ENCODE data around the gene DCUN1D3. TPM values are rescaled to one million over a fixed set of nuclear protein-coding genes. Genes with fewer than 3 reads are reported as not detected.

The DCUN1D3 gene
- total and polyA plus RNA-seq, 12 donors, result 7.2 to 47.2 (median 24.5) TPM

- WGBS, 4 donors, result 87 to 91% (median 89%) methylated on average over 4 of the region's 4 CpGs
- intact Hi-C loops (cut with DNase I), result no loop called here
Measured at GRCh38 chr16:20821682-20822081, 78.5 kb downstream of the DCUN1D3 start.

GRCh38 chr16:20818929-20819585, 81.1 kb downstream of the DCUN1D3 start:
- Histone ChIP-seq H3K27me3 (no peaks in the 10 kb centered on the region), H3K36me3 (replicated peaks in 1 of 2) (peaks cover 0 to 21% of the 10 kb centered on the region in 2 donors), H3K27ac (no peak overlapping the region), H3K4me1 (replicated peaks in 1 of 2) (no peaks in the 10 kb centered on the region), H3K9me3 (replicated peaks in 1 of 3) (no peaks in the 10 kb centered on the region), H3K4me3 (no peak overlapping the region)
- DNase-seq, result no peak
- TF ChIP-seq CTCF (IDR thresholded peaks at IDR 0.05) (no peak), POLR2A (IDR thresholded peaks at IDR 0.05) (no peak)
- WGBS, 4 donors, result 97 to 100% (median 99%) methylated on average over 4 of the region's 4 CpGs
- intact Hi-C loops (cut with DNase I), result no loop called here

More at GRCh38 chr16:20821682-20822081, 78.5 kb downstream of the DCUN1D3 start:
- TF ChIP-seq POLR2A (IDR thresholded peaks at IDR 0.05) (no peak), CTCF (IDR thresholded peaks at IDR 0.05) (no peak)
- DNase-seq, result no peak
- Histone ChIP-seq H3K4me3 (no peak overlapping the region), H3K27ac (no peak overlapping the region), H3K9me3 (replicated peaks in 1 of 3) (no peaks in the 10 kb centered on the region), H3K36me3 (replicated peaks in 1 of 2) (peaks cover 0 to 14% of the 10 kb centered on the region in 2 donors), H3K27me3 (no peaks in the 10 kb centered on the region), H3K4me1 (replicated peaks in 1 of 2) (no peaks in the 10 kb centered on the region)

- no peaks in the 10 kb centered on the region for H3K9me3 ChIP-seq (replicated peaks in 1 of 3)
- intact Hi-C loops (cut with DNase I), result no loop called here
- no peaks in the 10 kb centered on the region for H3K27me3 ChIP-seq
- no peaks in the 10 kb centered on the region for H3K4me1 ChIP-seq (replicated peaks in 1 of 2)
- DNase-seq, result no peak
- no peak for TF ChIP-seq POLR2A (IDR thresholded peaks at IDR 0.05)
- no peak for TF ChIP-seq CTCF (IDR thresholded peaks at IDR 0.05)
- no peak overlapping the region for H3K4me3 ChIP-seq
- no peak overlapping the region for H3K27ac ChIP-seq
- 82 to 88% (median 87%) methylated on average over 4 of the region's 4 CpGs for WGBS, 4 donors
- H3K36me3 ChIP-seq (replicated peaks in 1 of 2), result peaks cover 0 to 8% of the 10 kb centered on the region in 2 donors
Measured at GRCh38 chr16:20814784-20815183, 85.4 kb downstream of the DCUN1D3 start.

- no peak overlapping the region for H3K27ac ChIP-seq
- 66 to 80% (median 72%) methylated on average over 2 of the region's 2 CpGs for WGBS, 4 donors
Measured at GRCh38 chr16:20812510-20812909, 87.6 kb downstream of the DCUN1D3 start.

More at GRCh38 chr16:20812510-20812909, 87.6 kb downstream of the DCUN1D3 start:
- H3K9me3 ChIP-seq (replicated peaks in 1 of 3), result no peaks in the 10 kb centered on the region
- DNase-seq, result no peak
- no peaks in the 10 kb centered on the region for H3K4me1 ChIP-seq (replicated peaks in 1 of 2)
- TF ChIP-seq POLR2A (IDR thresholded peaks at IDR 0.05) (no peak), CTCF (IDR thresholded peaks at IDR 0.05) (no peak)
- H3K36me3 ChIP-seq (replicated peaks in 1 of 2), result peaks cover 0 to 8% of the 10 kb centered on the region in 2 donors
- no peaks in the 10 kb centered on the region for H3K27me3 ChIP-seq
- intact Hi-C loops (cut with DNase I), result no loop called here
- no peak overlapping the region for H3K4me3 ChIP-seq
